ENCODE measurements around the gene DUSP22. TPM values are rescaled to one million over a fixed set of nuclear protein-coding genes. Genes with fewer than 3 reads are reported as not detected.

Gene DUSP22
- total RNA-seq, 1 experiment from 2014 or later, result 19.2 TPM

GRCh38 chr6:328924-329323 lies 36.6 kb downstream of the DUSP22 start (continued):
- no peak for TF ChIP-seq REST (IDR thresholded peaks at IDR 0.05; ENCODE audit: low read depth)
- no peak for TF ChIP-seq CEBPB (IDR thresholded peaks at IDR 0.05; ENCODE audit: low read depth)
- no peak for TF ChIP-seq JUND (IDR thresholded peaks at IDR 0.05)
- no peak for TF ChIP-seq ZNF274 (IDR thresholded peaks at IDR 0.05; ENCODE audit: low read depth, low read length)
- no peak for TF ChIP-seq EZH2phosphoT487 (IDR thresholded peaks at IDR 0.05; ENCODE audit: borderline replicate concordance)
- TF ChIP-seq CBX3 (IDR thresholded peaks at IDR 0.05; ENCODE audit: low read depth), result no peak
- no peak for TF ChIP-seq ATF3 (IDR thresholded peaks at IDR 0.05)
- no peak for TF ChIP-seq EZH2 (IDR thresholded peaks at IDR 0.05)
- TF ChIP-seq ZFX (IDR thresholded peaks at IDR 0.05), result no peak

GRCh38 chr6:329888-330691 lies 37.8 kb downstream of the DUSP22 start:
- H2AFZ ChIP-seq (ENCODE audit: low read depth, low read length, poor library complexity, severe bottlenecking), result no peak overlapping the region
- ChIA-PET CTCF (no interaction called here), POLR2A (no interaction called here), RAD21 (ENCODE audit: low non-redundant PET in 1 of 2, low total read pairs in 2 of 2, uncharacterized antibody in 2 of 2, unreplicated experiment in 2 of 2) (no interaction called here)
- no peaks in the 10 kb centered on the region for H3K9me2 ChIP-seq (ENCODE audit: insufficient read depth)
- DNase-seq (ENCODE audit: low read depth, low spot score) (no peak), ATAC-seq (no peak)
- intact Hi-C loops (cut with micrococcal nuclease), result no loop called here
- no peaks in the 10 kb centered on the region for H4K20me1 ChIP-seq (ENCODE audit: insufficient read depth)
- no TSS peak for BruUV-seq (replicated peaks)
- H3K4me1 ChIP-seq (ENCODE audit: control insufficient read depth in 1 of 2, insufficient read depth in 2 of 2, low read length in 2 of 2), result no peaks in the 10 kb centered on the region
- no peaks in the 10 kb centered on the region for H3K36me3 ChIP-seq (ENCODE audit: control insufficient read depth in 1 of 2, insufficient read depth in 2 of 2, low read length in 2 of 2)
- TF ChIP-seq YY1 (IDR thresholded peaks at IDR 0.05; ENCODE audit: extremely low read depth, insufficient replicate concordance, low read depth, low read length) (no peak), FOSL1 (IDR thresholded peaks at IDR 0.05; ENCODE audit: low read depth) (no peak), CEBPB (IDR thresholded peaks at IDR 0.05; ENCODE audit: low read depth) (no peak), CTCF (IDR thresholded peaks at IDR 0.05 in 2 of 3, conservative IDR thresholded peaks at IDR 0.05 in 1 of 3; ENCODE audit: borderline replicate concordance in 1 of 3, insufficient read depth in 1 of 3, low read depth in 2 of 3, low read length in 2 of 3) (0 out of 6 replicates have a peak, but pooled peaks of 1 of the 3 experiments have one; percentile 4), SRF (IDR thresholded peaks at IDR 0.05; ENCODE audit: low read depth) (no peak)
- no peak overlapping the region for H3K9ac ChIP-seq (ENCODE audit: low read length)
- no peak overlapping the region for H3K4me2 ChIP-seq (ENCODE audit: low read length)
- no peaks in the 10 kb centered on the region for H3K9me3 ChIP-seq (ENCODE audit: control insufficient read depth in 1 of 2, insufficient read depth in 1 of 2, low read depth in 1 of 2, low read length in 2 of 2)
- no peaks in the 10 kb centered on the region for H3K79me2 ChIP-seq (ENCODE audit: insufficient read depth, low read length)
- H3K4me3 ChIP-seq (replicated peaks in 1 of 2; ENCODE audit: low read depth in 1 of 2, low read length in 2 of 2), result no peak overlapping the region
- no peak overlapping the region for H3K27ac ChIP-seq (ENCODE audit: low read depth, low read length)
- no peaks in the 10 kb centered on the region for H3K27me3 ChIP-seq (ENCODE audit: insufficient read depth, low read length)
